ENCODE results near the gene MAP3K9.

GRCh38 chr14:70794294-70794693 lies 15.0 kb downstream of the MAP3K9 start:
- TF ChIP-seq HNRNPLL (IDR thresholded peaks at IDR 0.05; ENCODE audit: low read depth, low read length, poor library complexity, severe bottlenecking) (no peak), NRF1 (conservative IDR thresholded peaks at IDR 0.05 in 1 of 2, IDR thresholded peaks at IDR 0.05 in 1 of 2) (no peak), BRD4 (IDR thresholded peaks at IDR 0.05) (no peak), GATAD2B (IDR thresholded peaks at IDR 0.05; ENCODE audit: borderline replicate concordance) (no peak), HMG20B (CRISPR knock-in tag; IDR thresholded peaks at IDR 0.05) (no peak), ZKSCAN3 (CRISPR knock-in tag; IDR thresholded peaks at IDR 0.05) (no peak), POLR2A (conservative IDR thresholded peaks at IDR 0.05) (no peak), ZBTB11 (CRISPR knock-in tag; IDR thresholded peaks at IDR 0.05) (no peak), ATF2 (CRISPR knock-in tag; IDR thresholded peaks at IDR 0.05) (no peak)
- TF ChIP-seq, protein P1, sequence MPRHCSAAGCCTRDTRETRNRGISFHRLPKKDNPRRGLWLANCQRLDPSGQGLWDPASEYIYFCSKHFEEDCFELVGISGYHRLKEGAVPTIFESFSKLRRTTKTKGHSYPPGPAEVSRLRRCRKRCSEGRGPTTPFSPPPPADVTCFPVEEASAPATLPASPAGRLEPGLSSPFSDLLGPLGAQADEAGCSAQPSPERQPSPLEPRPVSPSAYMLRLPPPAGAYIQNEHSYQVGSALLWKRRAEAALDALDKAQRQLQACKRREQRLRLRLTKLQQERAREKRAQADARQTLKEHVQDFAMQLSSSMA (CRISPR knock-in tag; IDR thresholded peaks at IDR 0.05) = no peak
